Measurements from ENCODE around the gene MGAT4B.
"Not testable (repeated sequence)": the region's sequence is repeated elsewhere in the genome, so short reads cannot be mapped to it uniquely, and the experiment has no call there.

MGAT4B gene

DNA sequence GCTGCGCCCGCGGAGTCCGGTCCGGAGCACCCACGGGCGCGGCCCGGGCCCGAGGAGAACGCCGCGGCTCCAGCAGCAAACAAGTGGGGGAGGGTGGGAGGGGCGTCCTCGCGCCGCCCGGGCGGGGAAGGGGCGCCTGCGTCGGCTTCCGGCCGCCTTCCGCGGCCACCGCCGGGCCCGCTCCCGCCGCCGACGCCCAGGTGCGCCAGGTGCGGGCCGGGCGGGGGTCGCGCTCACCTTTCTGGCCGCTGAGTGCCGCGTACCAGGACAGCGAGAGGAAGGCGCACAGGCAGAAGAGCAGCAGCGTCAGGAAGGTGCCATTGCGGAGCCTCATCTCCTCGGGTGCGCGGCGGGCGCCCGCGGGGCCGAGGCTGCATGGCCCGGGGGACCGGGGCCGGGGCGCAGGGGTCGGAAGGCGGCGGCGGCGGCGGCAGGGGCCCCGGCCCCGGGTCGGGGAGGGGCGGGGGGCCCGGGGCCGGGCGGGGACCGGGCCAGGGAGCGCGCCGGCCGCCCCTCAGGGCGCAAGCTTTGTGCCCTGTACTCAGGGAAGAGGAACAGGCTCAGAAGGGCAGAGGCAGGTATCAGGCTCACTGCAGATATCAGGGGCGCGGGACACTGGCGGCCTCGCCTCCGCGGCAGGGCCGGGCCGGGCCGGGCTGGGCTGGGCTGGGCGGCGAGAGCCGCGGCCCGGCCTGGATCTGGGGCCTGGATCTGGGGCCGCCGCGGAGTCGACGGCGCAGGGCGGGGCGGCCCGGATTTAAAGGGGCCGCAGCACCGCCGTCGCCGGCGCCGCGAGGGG is at the start of gene MGAT4B:
Gene MGAT4B, minus strand, starts transcription at position 617 of the 799 bp plus-strand sequence. Its CDS starts 283 bp downstream, at position 334.
- peak; percentile 71 to 73 for DNase-seq
- H3K27me3 Mint-ChIP-seq: no peaks in the 10 kb centered on the region

DNA sequence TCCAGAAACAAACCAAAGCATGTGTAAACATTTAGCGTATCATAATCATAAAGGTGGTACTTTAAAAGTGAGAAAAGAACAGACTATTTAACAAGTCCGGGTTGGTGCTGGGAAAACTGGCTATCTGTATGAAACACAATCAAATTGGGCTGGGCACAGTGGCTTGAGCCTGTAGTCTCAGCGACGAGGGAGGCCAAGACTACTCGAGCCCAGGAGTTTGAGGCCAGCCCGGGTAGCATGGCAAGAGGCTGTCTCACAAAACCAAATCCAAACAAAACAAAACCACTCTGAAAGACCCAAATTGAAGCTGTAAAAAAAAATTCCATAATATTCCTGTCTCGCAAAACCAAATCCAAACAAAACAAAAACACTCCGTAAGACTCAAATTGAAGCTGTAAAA is 47.7 kb upstream of the MGAT4B start:
- ATAC-seq: no peak
- H3K27me3 Mint-ChIP-seq: no peaks in the 10 kb centered on the region
- peaks cover 11% of the 10 kb centered on the region for H3K4me1 Mint-ChIP-seq
- no peak for DNase-seq
- H3K4me3 Mint-ChIP-seq: no peak overlapping the region
- no peak overlapping the region for H3K27ac Mint-ChIP-seq
- H3K9me3 Mint-ChIP-seq: no peaks in the 10 kb centered on the region

More for the DNA sequence above, at the start of gene MGAT4B:
- no peaks in the 10 kb centered on the region for H3K9me3 Mint-ChIP-seq
- ATAC-seq: peak; percentile 74
- H3K27ac Mint-ChIP-seq: no peak within 1 kb of the TSS
- H3K4me1 Mint-ChIP-seq: peaks cover 50% of the 10 kb centered on the region
- H3K4me3 Mint-ChIP-seq: peak within 1 kb of the TSS; percentile 96 to 99

DNA sequence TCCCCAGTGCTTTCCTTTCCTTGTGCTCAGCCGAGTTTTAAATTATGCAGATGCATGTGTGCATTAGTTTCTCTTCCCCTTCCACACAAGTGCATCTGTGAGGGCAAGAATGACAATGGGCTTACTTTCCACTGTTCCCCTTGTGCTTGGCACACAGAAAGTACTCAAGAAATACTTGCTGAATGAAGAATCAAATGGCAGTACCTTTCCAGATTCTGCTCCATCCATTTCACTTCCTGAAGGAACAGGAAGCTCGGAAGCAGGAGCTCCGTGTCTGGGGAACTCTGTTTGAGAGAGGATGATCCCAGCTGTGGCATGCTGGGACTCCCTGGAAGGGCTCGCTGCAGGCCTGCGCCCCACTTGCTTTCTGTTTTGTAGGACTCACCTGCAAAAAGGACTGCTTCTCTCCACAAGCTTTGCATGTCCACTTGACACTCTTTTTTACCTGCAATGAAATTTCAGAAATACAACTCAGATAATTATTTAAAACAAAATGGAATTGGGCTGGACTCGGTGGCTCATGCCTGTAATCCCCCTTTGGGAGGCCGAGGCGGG is 46.4 kb upstream of the MGAT4B start:
- DNase-seq (no peak), ATAC-seq (no peak)
- peak overlapping the region in 1 of 2 donors; percentile 12 for H3K27ac Mint-ChIP-seq

DNA sequence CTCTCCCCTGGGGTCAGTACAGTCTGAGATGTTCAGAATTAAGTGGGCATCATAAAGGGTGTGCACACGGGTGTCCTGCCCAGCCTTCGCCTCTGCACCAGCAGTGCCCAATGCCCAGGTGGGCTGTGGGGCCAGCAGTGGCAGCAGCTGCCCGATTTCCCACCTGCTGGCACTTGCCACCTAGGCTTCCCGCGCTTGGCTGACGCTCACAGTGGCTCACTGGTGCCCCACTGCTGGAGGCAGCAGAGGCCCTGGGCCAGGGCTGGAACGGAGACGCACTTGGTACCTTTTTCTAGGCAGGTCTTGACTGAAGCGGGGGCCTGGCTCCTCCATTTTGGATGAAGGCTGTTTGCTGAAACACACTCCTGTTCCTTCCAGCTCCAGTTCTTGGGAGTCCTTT is 35.0 kb upstream of the MGAT4B start:
- H3K27ac Mint-ChIP-seq: no peak overlapping the region
- H3K9me3 Mint-ChIP-seq: peaks cover 5 to 7% of the 10 kb centered on the region in 2 donors
- peaks cover 11% of the 10 kb centered on the region for H3K4me1 Mint-ChIP-seq
- no peak for ATAC-seq
- DNase-seq: no peak
- no peaks in the 10 kb centered on the region for H3K27me3 Mint-ChIP-seq
- H3K4me3 Mint-ChIP-seq: no peak overlapping the region

More for the DNA sequence above, 46.4 kb upstream of the MGAT4B start:
- peaks cover 11% of the 10 kb centered on the region for H3K4me1 Mint-ChIP-seq
- no peaks in the 10 kb centered on the region for H3K27me3 Mint-ChIP-seq
- H3K4me3 Mint-ChIP-seq: no peak overlapping the region
- H3K9me3 Mint-ChIP-seq: no peaks in the 10 kb centered on the region

DNA sequence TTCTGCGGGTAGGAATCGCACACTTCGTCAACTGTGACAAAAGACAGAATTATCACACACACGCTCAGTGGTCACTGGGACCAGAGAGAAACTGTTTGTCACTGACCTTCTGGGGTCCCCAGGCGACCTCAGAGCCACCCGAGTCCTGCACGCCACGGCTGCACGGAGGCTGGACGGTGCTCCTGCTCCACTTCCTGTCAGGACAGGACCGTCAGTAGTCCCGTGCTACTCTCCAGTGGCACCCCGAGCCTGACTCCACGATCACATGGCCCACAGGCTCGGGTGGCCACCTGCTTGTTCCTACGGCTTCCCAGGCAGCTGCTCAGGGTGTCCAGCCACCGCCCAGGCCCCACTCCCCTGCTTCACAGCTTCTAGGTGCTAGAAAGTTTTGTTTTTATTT is 34.1 kb upstream of the MGAT4B start:
- DNase-seq: no peak
- Mint-ChIP-seq H3K27me3 (no peaks in the 10 kb centered on the region), H3K27ac (peak overlapping the region in 1 of 2 donors; percentile 78), H3K4me1 (peaks cover 20% of the 10 kb centered on the region), H3K4me3 (no peak overlapping the region), H3K9me3 (peaks cover 5 to 7% of the 10 kb centered on the region in 2 donors)
- no peak for ATAC-seq

DNA sequence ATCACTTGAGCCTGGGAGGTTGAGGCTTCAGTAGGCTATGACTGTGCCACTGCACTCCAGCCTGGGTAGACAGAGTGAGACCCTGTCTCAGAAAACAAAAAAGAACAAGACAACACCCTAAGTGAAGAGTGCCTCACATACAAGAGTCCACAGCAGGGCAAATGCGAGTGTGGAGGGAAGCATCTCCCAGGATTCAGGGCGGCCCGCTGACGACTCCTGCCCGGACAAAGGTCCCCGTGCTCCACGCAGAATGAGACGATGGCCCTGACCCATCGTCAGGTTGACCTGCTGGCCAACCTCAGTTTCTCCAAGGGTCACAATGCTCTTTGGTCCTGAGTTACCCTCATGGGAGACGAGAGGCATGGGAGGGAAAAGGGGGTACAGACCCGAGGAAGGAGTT is 33.7 kb upstream of the MGAT4B start:
- Mint-ChIP-seq H3K4me3 (peak overlapping the region in 1 of 2 donors; percentile 31), H3K4me1 (peaks cover 21% of the 10 kb centered on the region), H3K9me3 (peaks cover 5 to 7% of the 10 kb centered on the region in 2 donors), H3K27ac (peak overlapping the region; percentile 77 to 80), H3K27me3 (no peaks in the 10 kb centered on the region)
- ATAC-seq: no peak
- DNase-seq: no peak

DNA sequence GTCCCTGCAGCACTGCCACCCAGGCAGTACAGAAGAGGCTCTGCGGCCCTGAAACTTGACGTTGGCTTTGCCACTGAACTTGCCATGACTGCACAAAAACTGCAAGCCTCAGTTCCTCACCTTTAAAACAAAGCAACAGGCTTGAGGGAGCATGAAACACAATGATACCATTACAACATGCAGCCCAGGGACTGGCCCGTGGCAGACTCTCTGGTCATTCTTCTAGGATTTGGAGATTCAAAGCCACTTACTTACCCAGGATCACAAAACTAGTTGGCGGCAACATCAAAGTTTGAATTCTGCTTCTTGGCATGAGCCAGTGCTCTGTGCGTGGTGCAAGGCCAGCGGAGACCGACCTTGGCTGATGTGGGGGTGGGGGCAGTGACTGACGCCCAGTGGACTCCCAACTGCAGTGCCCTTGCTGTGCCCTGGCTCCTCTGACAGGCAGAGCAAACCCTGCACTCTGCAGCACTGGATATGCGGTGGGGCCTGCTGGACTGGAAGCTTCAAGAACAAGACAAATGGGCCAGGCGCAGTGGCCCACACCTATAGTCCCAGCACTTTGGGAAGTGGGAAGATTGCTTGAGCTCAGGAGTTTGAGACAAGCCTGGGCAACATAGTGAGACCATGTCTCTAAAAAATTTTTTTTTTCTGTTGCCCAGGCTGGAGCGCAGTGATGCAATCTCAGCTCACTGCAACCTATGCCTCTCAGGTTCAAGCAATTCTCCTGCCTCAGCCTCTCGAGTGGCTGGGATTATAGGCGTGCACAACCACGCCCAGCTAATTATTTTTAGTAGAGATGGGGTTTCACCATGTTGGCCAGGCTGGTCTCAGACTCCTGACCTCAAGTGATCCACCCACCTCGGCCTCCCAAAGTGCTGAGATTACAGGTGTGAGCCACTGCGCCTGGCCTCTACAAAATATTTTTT is 32.9 kb upstream of the MGAT4B start:
- Mint-ChIP-seq H3K27me3 (no peaks in the 10 kb centered on the region), H3K27ac (peak overlapping the region in 1 of 2 donors; percentile 71), H3K4me1 (peaks cover 21% of the 10 kb centered on the region), H3K4me3 (no peak overlapping the region), H3K9me3 (peaks cover 0 to under 1% of the 10 kb centered on the region in 2 donors)
- no peak for DNase-seq
- no peak for ATAC-seq

DNA sequence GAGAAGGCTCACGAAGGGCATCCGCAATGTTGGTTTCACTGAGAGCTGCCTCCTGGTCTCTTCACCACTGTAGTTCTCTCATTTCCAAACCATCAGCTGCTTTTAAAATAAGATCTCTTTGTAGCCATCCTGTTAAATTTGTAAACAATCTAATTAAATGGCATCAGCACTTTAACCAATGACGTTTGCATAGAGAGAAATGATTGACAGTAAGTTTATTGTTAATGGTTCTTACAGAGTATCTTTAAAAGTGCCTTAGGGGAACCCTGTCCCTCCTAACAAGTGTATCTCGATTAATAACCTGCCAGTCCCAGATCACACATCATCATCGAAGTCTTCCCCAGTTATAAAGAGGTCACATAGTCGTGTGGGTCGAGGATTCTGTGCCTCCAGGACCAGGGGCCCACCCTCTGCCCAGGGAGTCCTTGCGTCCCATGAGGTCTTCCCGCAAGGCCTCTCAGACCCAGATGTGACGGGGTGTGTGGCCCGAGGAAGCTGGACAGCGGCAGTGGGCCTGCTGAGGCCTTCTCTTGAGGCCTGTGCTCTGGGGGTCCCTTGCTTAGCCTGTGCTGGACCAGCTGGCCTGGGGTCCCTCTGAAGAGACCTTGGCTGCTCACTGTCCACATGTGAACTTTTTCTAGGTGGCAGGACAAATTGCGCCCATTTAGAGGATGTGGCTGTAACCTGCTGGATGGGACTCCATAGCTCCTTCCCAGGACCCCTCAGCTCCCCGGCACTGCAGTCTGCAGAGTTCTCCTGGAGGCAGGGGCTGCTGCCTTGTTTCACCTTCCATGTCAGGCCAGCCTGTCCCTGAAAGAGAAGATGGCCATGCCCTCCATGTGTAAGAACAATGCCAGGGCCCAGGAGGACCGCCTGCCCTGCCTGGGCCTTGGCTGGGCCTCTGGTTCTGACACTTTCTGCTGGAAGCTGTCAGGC is 30.7 kb upstream of the MGAT4B start:
- Mint-ChIP-seq H3K27me3 (no peaks in the 10 kb centered on the region), H3K9me3 (no peaks in the 10 kb centered on the region), H3K27ac (peak overlapping the region; percentile 91 to 96), H3K4me1 (peaks cover 27% of the 10 kb centered on the region), H3K4me3 (peak overlapping the region; percentile 67 to 70)
- DNase-seq: no peak
- no peak for ATAC-seq

DNA sequence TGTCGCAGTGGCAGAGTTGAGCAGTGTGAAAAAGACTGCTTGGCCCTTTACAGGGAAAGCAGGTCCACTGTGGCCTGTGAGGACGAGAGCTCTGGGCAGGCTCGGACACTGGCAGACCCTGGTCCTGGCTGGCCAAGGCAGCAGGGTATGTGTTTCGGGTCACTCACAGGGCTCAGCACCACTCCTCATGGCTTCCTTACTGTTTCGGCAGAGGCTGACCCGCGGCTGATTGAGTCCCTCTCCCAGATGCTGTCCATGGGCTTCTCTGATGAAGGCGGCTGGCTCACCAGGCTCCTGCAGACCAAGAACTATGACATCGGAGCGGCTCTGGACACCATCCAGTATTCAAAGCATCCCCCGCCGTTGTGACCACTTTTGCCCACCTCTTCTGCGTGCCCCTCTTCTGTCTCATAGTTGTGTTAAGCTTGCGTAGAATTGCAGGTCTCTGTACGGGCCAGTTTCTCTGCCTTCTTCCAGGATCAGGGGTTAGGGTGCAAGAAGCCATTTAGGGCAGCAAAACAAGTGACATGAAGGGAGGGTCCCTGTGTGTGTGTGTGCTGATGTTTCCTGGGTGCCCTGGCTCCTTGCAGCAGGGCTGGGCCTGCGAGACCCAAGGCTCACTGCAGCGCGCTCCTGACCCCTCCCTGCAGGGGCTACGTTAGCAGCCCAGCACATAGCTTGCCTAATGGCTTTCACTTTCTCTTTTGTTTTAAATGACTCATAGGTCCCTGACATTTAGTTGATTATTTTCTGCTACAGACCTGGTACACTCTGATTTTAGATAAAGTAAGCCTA is 29.8 kb upstream of the MGAT4B start:
- Mint-ChIP-seq H3K4me3 (peak overlapping the region; percentile 67 to 70), H3K27ac (peak overlapping the region; percentile 91 to 96), H3K9me3 (no peaks in the 10 kb centered on the region)

DNA sequence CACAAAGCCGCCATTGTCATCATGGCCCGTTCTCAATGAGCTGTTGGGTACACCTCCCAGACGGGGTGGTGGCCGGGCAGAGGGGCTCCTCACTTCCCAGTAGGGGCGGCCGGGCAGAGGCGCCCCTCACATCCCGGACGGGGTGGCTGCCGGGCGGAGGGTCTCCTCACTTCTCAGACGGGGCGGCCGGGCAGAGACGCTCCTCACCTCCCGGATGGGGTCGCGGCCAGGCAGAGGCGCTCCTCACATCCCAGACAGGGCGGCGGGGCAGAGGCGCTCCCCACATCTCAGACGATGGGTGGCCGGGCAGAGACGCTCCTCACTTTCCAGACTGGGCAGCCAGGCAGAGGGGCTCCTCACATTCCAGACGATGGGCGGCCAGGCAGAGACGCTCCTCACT is 28.2 kb upstream of the MGAT4B start:
- H3K4me3 Mint-ChIP-seq, H3K27ac Mint-ChIP-seq, ATAC-seq, DNase-seq, H3K27me3 Mint-ChIP-seq, H3K9me3 Mint-ChIP-seq: not testable (repeated sequence)
- peaks cover 33% of the 10 kb centered on the region for H3K4me1 Mint-ChIP-seq

More for the DNA sequence above, 29.8 kb upstream of the MGAT4B start:
- Mint-ChIP-seq H3K27me3 (no peaks in the 10 kb centered on the region), H3K4me1 (peaks cover 33% of the 10 kb centered on the region)
- DNase-seq (peak; percentile 44 to 69), ATAC-seq (peak; percentile 97)

DNA sequence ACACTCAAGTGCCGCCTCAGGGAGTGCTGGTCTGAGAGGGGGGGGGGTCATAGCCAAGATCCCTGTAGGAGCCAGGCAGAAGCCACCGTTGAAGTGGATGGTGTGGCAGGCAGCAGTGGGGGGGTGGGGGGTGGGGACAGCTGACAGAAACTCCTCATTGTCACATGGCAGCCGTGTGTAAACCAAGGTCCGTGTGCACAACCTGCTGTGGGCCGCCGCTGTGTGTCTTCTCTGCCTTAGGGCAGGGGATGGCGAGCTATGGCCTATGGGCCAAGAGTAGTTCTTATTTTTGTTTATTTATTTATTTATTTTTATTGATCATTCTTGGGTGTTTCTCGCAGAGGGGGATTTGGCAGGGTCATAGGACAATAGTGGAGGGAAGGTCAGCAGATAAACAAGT is 27.5 kb upstream of the MGAT4B start:
- no peaks in the 10 kb centered on the region for H3K27me3 Mint-ChIP-seq
- H3K27ac Mint-ChIP-seq: peak overlapping the region in 1 of 2 donors; percentile 42
- no peak for DNase-seq
- H3K9me3 Mint-ChIP-seq: no peaks in the 10 kb centered on the region
- ATAC-seq: no peak
- H3K4me1 Mint-ChIP-seq: peaks cover 35% of the 10 kb centered on the region
- peak overlapping the region in 1 of 2 donors; percentile 37 for H3K4me3 Mint-ChIP-seq

DNA sequence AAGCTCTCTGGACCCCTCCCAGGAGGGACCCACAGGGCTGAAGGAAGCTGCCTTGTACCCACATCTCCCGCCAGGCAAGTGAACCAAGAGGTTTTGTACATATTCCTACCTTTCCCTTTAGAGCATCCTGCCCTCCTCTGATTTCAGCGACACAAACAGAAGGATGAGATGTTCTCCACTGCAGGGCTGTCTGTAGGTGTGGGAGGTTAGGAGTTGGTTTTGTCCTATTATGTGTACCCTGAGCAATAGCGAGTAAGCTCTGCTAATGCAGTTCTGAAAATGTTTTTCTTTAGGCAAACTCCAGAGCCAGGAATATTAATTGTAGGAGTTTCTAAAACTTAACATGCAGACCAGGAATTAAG is 27.0 kb upstream of the MGAT4B start:
- Mint-ChIP-seq H3K4me3 (peak overlapping the region in 1 of 2 donors; percentile 37), H3K27ac (peak overlapping the region in 1 of 2 donors; percentile 42), H3K27me3 (no peaks in the 10 kb centered on the region), H3K9me3 (no peaks in the 10 kb centered on the region), H3K4me1 (peaks cover 37% of the 10 kb centered on the region)
- ATAC-seq (no peak), DNase-seq (no peak)

DNA sequence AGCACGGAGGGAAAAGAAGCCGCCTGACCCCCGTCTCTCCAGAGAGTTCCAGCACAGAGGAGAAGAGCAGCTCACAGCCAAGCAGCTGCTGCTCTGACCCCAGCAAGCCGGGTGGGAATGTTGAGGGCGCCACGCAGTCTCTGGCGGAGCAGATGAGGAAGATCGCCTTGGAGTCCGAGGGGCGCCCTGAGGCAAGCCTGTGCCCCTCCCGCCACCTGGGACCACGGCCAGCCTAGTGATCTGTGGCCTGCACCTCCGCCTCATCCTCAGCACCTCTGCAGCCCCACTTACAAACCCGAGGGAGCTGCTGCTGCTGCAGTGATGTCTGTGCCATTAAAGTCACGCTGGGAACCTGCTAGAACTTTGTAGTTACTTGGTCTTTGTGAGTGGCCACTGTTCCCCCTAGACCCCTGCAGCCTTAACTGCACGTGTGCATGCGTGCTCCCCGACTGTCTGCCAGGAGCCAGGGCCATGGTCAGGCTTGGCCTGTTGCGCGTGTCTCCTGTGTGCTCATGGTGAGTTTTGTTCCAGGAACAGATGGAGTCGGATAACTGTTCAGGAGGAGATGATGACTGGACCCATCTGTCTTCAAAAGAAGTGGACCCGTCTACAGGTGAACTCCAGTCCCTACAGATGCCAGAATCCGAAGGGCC is 26.5 kb upstream of the MGAT4B start:
- DNase-seq (no peak), ATAC-seq (no peak)
- Mint-ChIP-seq H3K27me3 (no peaks in the 10 kb centered on the region), H3K9me3 (no peaks in the 10 kb centered on the region), H3K4me3 (peak overlapping the region in 1 of 2 donors; percentile 33), H3K27ac (peak overlapping the region in 1 of 2 donors; percentile 85), H3K4me1 (peaks cover 37% of the 10 kb centered on the region)

Measured in stimulated activated naive CD8-positive, alpha-beta T cell treated with anti-CD3 and anti-CD28 coated beads, Interleukin-15, amount 100 ng/mL, for 72 hours (primary cell).